ENCODE data around the gene GTPBP4.

DNA sequence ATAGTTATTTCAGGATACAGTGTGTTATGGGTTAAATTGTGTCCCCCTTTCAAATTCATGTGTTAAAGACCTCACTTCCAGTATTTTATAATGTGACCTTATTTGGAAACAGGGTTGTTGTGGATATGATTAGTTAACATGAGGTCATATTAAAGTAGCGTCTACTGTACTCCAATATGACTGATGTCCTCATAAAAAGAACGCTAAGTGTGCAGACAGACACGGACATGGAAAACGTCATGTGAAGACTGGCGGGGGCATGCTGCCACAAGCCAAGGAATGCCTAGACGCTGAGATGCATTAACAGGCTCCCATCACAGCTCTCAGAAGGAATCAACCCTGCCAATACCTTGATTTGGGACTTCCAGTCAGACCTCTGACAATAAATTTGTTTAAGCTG is 66.5 kb downstream of the GTPBP4 start:
- no peak for TF ChIP-seq KDM5A (IDR thresholded peaks at IDR 0.05)
- TF ChIP-seq HOXA7 (CRISPR knock-in tag; IDR thresholded peaks at IDR 0.05): no peak
- TF ChIP-seq SREBF2 (IDR thresholded peaks at IDR 0.05): no peak
- TF ChIP-seq, protein P1, sequence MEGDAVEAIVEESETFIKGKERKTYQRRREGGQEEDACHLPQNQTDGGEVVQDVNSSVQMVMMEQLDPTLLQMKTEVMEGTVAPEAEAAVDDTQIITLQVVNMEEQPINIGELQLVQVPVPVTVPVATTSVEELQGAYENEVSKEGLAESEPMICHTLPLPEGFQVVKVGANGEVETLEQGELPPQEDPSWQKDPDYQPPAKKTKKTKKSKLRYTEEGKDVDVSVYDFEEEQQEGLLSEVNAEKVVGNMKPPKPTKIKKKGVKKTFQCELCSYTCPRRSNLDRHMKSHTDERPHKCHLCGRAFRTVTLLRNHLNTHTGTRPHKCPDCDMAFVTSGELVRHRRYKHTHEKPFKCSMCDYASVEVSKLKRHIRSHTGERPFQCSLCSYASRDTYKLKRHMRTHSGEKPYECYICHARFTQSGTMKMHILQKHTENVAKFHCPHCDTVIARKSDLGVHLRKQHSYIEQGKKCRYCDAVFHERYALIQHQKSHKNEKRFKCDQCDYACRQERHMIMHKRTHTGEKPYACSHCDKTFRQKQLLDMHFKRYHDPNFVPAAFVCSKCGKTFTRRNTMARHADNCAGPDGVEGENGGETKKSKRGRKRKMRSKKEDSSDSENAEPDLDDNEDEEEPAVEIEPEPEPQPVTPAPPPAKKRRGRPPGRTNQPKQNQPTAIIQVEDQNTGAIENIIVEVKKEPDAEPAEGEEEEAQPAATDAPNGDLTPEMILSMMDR (IDR thresholded peaks at IDR 0.05): no peak
- TF ChIP-seq RFX5 (IDR thresholded peaks at IDR 0.05): no peak
- no peak for TF ChIP-seq JUN (IDR thresholded peaks at IDR 0.05)
- TF ChIP-seq JUNB (IDR thresholded peaks at IDR 0.05): no peak
- TF ChIP-seq KDM1A (IDR thresholded peaks at IDR 0.05; ENCODE audit: low read depth): no peak
- TF ChIP-seq, protein P2, sequence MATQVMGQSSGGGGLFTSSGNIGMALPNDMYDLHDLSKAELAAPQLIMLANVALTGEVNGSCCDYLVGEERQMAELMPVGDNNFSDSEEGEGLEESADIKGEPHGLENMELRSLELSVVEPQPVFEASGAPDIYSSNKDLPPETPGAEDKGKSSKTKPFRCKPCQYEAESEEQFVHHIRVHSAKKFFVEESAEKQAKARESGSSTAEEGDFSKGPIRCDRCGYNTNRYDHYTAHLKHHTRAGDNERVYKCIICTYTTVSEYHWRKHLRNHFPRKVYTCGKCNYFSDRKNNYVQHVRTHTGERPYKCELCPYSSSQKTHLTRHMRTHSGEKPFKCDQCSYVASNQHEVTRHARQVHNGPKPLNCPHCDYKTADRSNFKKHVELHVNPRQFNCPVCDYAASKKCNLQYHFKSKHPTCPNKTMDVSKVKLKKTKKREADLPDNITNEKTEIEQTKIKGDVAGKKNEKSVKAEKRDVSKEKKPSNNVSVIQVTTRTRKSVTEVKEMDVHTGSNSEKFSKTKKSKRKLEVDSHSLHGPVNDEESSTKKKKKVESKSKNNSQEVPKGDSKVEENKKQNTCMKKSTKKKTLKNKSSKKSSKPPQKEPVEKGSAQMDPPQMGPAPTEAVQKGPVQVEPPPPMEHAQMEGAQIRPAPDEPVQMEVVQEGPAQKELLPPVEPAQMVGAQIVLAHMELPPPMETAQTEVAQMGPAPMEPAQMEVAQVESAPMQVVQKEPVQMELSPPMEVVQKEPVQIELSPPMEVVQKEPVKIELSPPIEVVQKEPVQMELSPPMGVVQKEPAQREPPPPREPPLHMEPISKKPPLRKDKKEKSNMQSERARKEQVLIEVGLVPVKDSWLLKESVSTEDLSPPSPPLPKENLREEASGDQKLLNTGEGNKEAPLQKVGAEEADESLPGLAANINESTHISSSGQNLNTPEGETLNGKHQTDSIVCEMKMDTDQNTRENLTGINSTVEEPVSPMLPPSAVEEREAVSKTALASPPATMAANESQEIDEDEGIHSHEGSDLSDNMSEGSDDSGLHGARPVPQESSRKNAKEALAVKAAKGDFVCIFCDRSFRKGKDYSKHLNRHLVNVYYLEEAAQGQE (IDR thresholded peaks at IDR 0.05): no peak
- TF ChIP-seq CHD2 (IDR thresholded peaks at IDR 0.05; ENCODE audit: low read length, partially characterized antibody): no peak
- TF ChIP-seq EP300 (IDR thresholded peaks at IDR 0.05): no peak
- TF ChIP-seq PHF8 (IDR thresholded peaks at IDR 0.05; ENCODE audit: borderline replicate concordance, low read depth): no peak
- TF ChIP-seq POLR2A (IDR thresholded peaks at IDR 0.05; ENCODE audit: low read length): no peak
- no peak for TF ChIP-seq NR3C1 (IDR thresholded peaks at IDR 0.05)
